Keratinocyte (primary cell): Measurements from ENCODE around the gene RNF5. TPM values are rescaled to one million over a fixed set of nuclear protein-coding genes. Genes with fewer than 3 reads are reported as not detected.

ENCODE experiments used
- DNase-seq: peaks from one replicate; pipeline ENCODE4 v3.0.0-alpha.2; 2011; ENCODE audit warnings: low read depth, missing footprints, low spot score
- FAIRE-seq: peaks from 2 replicates; lab custom pipeline; 2011; peaks lifted over from hg19 to GRCh38; lab: Jason Lieb, UNC
- H2AFZ ChIP-seq: 2 replicates; pipeline ENCODE4 v1.6.0; 2012; ENCODE audit warnings: low read length, control low read depth, inconsistent platforms; ENCODE audit not compliant: control insufficient read depth
- H3K27ac ChIP-seq: 2 replicates; pipeline ENCODE4 v1.5.1; 2011; ENCODE audit warnings: low read length; ENCODE audit not compliant: control insufficient read depth, insufficient read depth
- H3K27me3 ChIP-seq: 3 replicates; pipeline ENCODE4 v1.6.0; 2011; ENCODE audit warnings: low read length; ENCODE audit not compliant: control insufficient read depth, insufficient read depth; ENCODE audit errors: extremely low read depth
- H3K36me3 ChIP-seq, 2 experiments: 2 replicates in 1 of 2; 3 replicates in 1 of 2; pipeline ENCODE4 v1.5.1; 2011; ENCODE audit warnings: low read length in 2 of 2, mild to moderate bottlenecking in 1 of 2; ENCODE audit not compliant: control insufficient read depth in 2 of 2, insufficient read depth in 2 of 2; ENCODE audit errors: extremely low read depth in 1 of 2
- H3K4me1 ChIP-seq: 3 replicates; pipeline ENCODE4 v1.5.1; 2011; ENCODE audit warnings: low read length; ENCODE audit not compliant: control insufficient read depth, insufficient read depth; ENCODE audit errors: extremely low read depth
- H3K4me2 ChIP-seq: 3 replicates; pipeline ENCODE4 v1.6.0; 2011; ENCODE audit warnings: low read depth, low read length; ENCODE audit not compliant: control insufficient read depth, insufficient read depth; ENCODE audit errors: extremely low read depth
- H3K4me3 ChIP-seq, 3 experiments: fragments of 200-600 bp in 1 of 3; sonication (generic) in 1 of 3; 2 replicates in 2 of 3; 3 replicates in 1 of 3; pipeline ENCODE4 v1.5.1; 2011 to 2016; ENCODE audit warnings: low read length in 3 of 3, mild to moderate bottlenecking in 3 of 3, control low read depth in 2 of 3, inconsistent platforms in 1 of 3, low read depth in 1 of 3, mixed read lengths in 1 of 3, mixed run types in 1 of 3, moderate library complexity in 1 of 3; ENCODE audit not compliant: control insufficient read depth in 2 of 3, insufficient read depth in 2 of 3; ENCODE audit errors: extremely low read depth in 1 of 3
- H3K79me2 ChIP-seq: 2 replicates; pipeline ENCODE4 v1.6.0; 2012; ENCODE audit warnings: low read length; ENCODE audit not compliant: control insufficient read depth, insufficient read depth
- H3K9ac ChIP-seq: 3 replicates; pipeline ENCODE4 v1.6.0; 2011; ENCODE audit warnings: low read length; ENCODE audit not compliant: control insufficient read depth, insufficient read depth; ENCODE audit errors: extremely low read depth
- H3K9me1 ChIP-seq: 3 replicates; pipeline ENCODE4 v1.6.0; 2011; ENCODE audit warnings: low read length; ENCODE audit not compliant: control insufficient read depth, insufficient read depth; ENCODE audit errors: extremely low read depth
- H3K9me3 ChIP-seq: 2 replicates; pipeline ENCODE4 v1.5.1; 2012; ENCODE audit warnings: low read depth, low read length; ENCODE audit not compliant: control insufficient read depth
- H4K20me1 ChIP-seq: 3 replicates; pipeline ENCODE4 v1.6.0; 2011; ENCODE audit warnings: low read length; ENCODE audit not compliant: control insufficient read depth, insufficient read depth; ENCODE audit errors: extremely low read depth
- CTCF ChIP-seq, 3 experiments: IDR thresholded peaks in 1 of 3; conservative IDR thresholded peaks in 1 of 3; optimal IDR thresholded peaks in 1 of 3; 2 replicates in 2 of 3; 3 replicates in 1 of 3; pipeline versions ENCODE3 to v1.5.1; 2011; ENCODE audit warnings: low read length in 3 of 3, mild to moderate bottlenecking in 3 of 3, moderate library complexity in 2 of 3, control low read depth in 1 of 3, inconsistent platforms in 1 of 3; ENCODE audit not compliant: insufficient read depth in 2 of 3; ENCODE audit errors: extremely low read depth in 1 of 3
- EZH2 ChIP-seq: IDR thresholded peaks from one replicate; pipeline ENCODE4 v1.6.1; 2012; ENCODE audit warnings: inconsistent platforms, mild to moderate bottlenecking, low read length, moderate library complexity
- dilution Hi-C: fragments of 300-500 bp; cut with MboI; formaldehyde crosslinking; loops from one replicate; pipeline ENCODE4 v1.7.0; 2020; ENCODE audit warnings: low sequenced_read_pairs; ENCODE audit not compliant: extremely low pct_ligation_motif_present
- polyA plus RNA-seq, 5 experiments: library from polyadenylated mRNA; depleted of rRNA in 3 of 5; stranded (reverse) in 3 of 5; stranded (forward) in 1 of 5; unstranded in 1 of 5; fragments of >200 nt; gene quantifications; 1 replicate in 1 of 5; 2 replicates in 3 of 5; 3 replicates in 1 of 5; pipeline versions ENCODE4 v1.2.1 to v1.2.3, GENCODE V29; 2011 to 2012; ENCODE audit warnings: missing spikeins in 2 of 5, low read depth in 1 of 5, low replicate concordance in 1 of 5

The RNF5 gene
- polyA plus RNA-seq, 1 donor (not counting 4 experiments of a cell fraction or from before 2014, with no cell fraction given): 33.2 TPM

GRCh38 chr6:32183030-32183429 is 4.8 kb downstream of the RNF5 start:
- no peak overlapping the region for H3K4me3 ChIP-seq
- no peak overlapping the region for H3K9ac ChIP-seq
- H4K20me1 ChIP-seq: no peaks in the 10 kb centered on the region
- H3K4me2 ChIP-seq: no peak overlapping the region
- H3K27ac ChIP-seq: no peak overlapping the region
- H3K27me3 ChIP-seq: no peaks in the 10 kb centered on the region
- H3K36me3 ChIP-seq: peaks cover 18 to 20% of the 10 kb centered on the region in 2 experiments
- no peaks in the 10 kb centered on the region for H3K9me3 ChIP-seq
- H3K4me1 ChIP-seq: peaks cover 6% of the 10 kb centered on the region
- peaks cover 9% of the 10 kb centered on the region for H3K79me2 ChIP-seq
- TF ChIP-seq EZH2: no peak
- no peak for TF ChIP-seq CTCF (optimal IDR thresholded peaks at IDR 0.05 in 1 of 3, IDR thresholded peaks at IDR 0.05 in 1 of 3, conservative IDR thresholded peaks at IDR 0.05 in 1 of 3; ENCODE audit: extremely low read depth in 1 of 3, insufficient read depth in 2 of 3, low read length in 3 of 3)
- dilution Hi-C loops: no loop called here
- FAIRE-seq (no peak), DNase-seq (no peak)
- no peak overlapping the region for H2AFZ ChIP-seq
- no peaks in the 10 kb centered on the region for H3K9me1 ChIP-seq

GRCh38 chr6:32183483-32184083 is 5.4 kb downstream of the RNF5 start:
- dilution Hi-C loops: no loop called here

More at GRCh38 chr6:32183483-32184083, 5.4 kb downstream of the RNF5 start:
- H3K9me3 ChIP-seq: no peaks in the 10 kb centered on the region
- H3K27me3 ChIP-seq: no peaks in the 10 kb centered on the region
- no peaks in the 10 kb centered on the region for H4K20me1 ChIP-seq
- no peak for FAIRE-seq
- H3K36me3 ChIP-seq: peaks cover 18 to 20% of the 10 kb centered on the region in 2 experiments
- peaks cover 9% of the 10 kb centered on the region for H3K4me1 ChIP-seq
- peaks cover 8% of the 10 kb centered on the region for H3K79me2 ChIP-seq
- DNase-seq: no peak
- no peak overlapping the region for H3K27ac ChIP-seq
- H3K4me2 ChIP-seq: no peak overlapping the region
- TF ChIP-seq CTCF (optimal IDR thresholded peaks at IDR 0.05 in 1 of 3, IDR thresholded peaks at IDR 0.05 in 1 of 3, conservative IDR thresholded peaks at IDR 0.05 in 1 of 3; ENCODE audit: extremely low read depth in 1 of 3, insufficient read depth in 2 of 3, low read length in 3 of 3): no peak
- TF ChIP-seq EZH2: no peak
- H2AFZ ChIP-seq: no peak overlapping the region
- no peak overlapping the region for H3K4me3 ChIP-seq
- H3K9me1 ChIP-seq: no peaks in the 10 kb centered on the region
- H3K9ac ChIP-seq: no peak overlapping the region
